Muscle layer of duodenum (tissue), 2 donors: Measurements from ENCODE around the gene ASB12.
"Not testable (repeated sequence)": the region's sequence is repeated elsewhere in the genome, so short reads cannot be mapped to it uniquely, and the experiment has no call there.

Experiments used
- H3K27ac ChIP-seq: one replicate; pipeline ENCODE4 v1.7.0; 2013; ENCODE audit warnings: mild to moderate bottlenecking, low read length
- H3K27me3 ChIP-seq: one replicate; pipeline ENCODE4 v1.7.0; 2013; ENCODE audit warnings: low read depth, mild to moderate bottlenecking, control low read depth, low read length
- H3K36me3 ChIP-seq, 2 donors: one replicate each; pipeline ENCODE4 v1.7.0; 2013; ENCODE audit warnings: low read length in 2 of 2, control low read depth in 1 of 2, mild to moderate bottlenecking in 1 of 2; ENCODE audit not compliant: insufficient read depth in 2 of 2, control insufficient read depth in 1 of 2
- H3K4me1 ChIP-seq, 2 donors: one replicate each; pipeline ENCODE4 v1.7.0; 2013; ENCODE audit warnings: low read length in 2 of 2, mild to moderate bottlenecking in 2 of 2, control low read depth in 1 of 2, moderate library complexity in 1 of 2; ENCODE audit not compliant: insufficient read depth in 2 of 2, control insufficient read depth in 1 of 2
- H3K4me3 ChIP-seq, 2 donors: one replicate each; pipeline ENCODE4 v1.7.0; 2013; ENCODE audit warnings: low read length in 2 of 2, low read depth in 1 of 2, mild to moderate bottlenecking in 1 of 2
- H3K9me3 ChIP-seq, 2 donors: one replicate each; pipeline ENCODE4 v1.7.0; 2013; ENCODE audit warnings: low read length in 2 of 2, control low read depth in 1 of 2, mild to moderate bottlenecking in 1 of 2; ENCODE audit not compliant: control insufficient read depth in 1 of 2
- donor health status: healthy.

ASB12 gene

DNA sequence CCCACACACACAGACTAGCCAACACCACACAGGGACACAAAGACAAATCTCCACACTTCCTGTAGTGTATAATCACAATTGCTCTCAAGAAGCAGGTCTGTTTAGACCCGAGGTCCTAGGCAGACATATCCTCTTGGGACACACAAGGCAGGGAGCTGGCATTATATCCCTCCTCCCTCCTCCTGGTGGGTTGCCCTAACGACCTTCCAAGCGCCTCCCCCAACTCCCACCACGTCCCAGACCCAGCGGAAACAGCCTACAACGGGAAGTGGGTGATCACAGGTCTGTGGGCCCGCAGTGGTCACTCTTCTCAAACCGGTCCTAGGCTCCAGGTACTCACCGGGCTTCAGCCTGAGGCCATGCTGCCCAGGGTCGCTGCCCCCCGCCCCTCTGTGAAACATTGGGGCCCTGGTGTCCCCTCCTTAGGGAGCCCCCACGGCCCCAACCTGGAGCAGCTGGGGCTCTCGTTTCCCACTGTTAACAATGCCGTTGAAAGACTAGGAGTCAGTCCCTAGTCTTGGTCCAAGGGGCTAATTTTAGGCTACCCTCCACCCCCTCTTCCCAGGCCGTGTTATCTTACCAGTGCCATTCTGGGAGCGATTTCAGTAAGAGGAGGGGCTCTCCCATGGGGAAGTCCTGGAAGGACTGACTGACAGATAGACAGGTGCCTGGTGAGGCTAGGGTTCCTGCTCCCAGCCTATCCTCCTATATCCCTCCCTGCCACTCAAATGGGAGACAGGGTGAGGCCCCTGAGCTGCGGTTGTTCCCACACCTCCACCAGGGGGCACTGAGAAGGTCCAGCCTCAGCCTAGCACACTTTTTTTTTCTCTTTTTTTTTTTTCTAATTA is at the start of gene ASB12:
Gene ASB12, minus strand, starts transcription at position 485 of the 848 bp plus-strand sequence. CDS start 4,957 bp downstream, outside the sequence.
- Histone ChIP-seq H3K27me3 (no peaks in the 10 kb centered on the region), H3K9me3 (no peaks in the 10 kb centered on the region), H3K27ac (no peak within 1 kb of the TSS), H3K4me1 (no peaks in the 10 kb centered on the region), H3K36me3 (no peaks in the 10 kb centered on the region), H3K4me3 (no peak within 1 kb of the TSS)

GRCh38 chrX:64265265-64265664 is 34.9 kb upstream of the ASB12 start:
- Histone ChIP-seq H3K27ac (no peak overlapping the region), H3K4me1 (no peaks in the 10 kb centered on the region), H3K4me3 (no peak overlapping the region), H3K36me3 (no peaks in the 10 kb centered on the region), H3K27me3 (no peaks in the 10 kb centered on the region), H3K9me3 (no peaks in the 10 kb centered on the region)

DNA sequence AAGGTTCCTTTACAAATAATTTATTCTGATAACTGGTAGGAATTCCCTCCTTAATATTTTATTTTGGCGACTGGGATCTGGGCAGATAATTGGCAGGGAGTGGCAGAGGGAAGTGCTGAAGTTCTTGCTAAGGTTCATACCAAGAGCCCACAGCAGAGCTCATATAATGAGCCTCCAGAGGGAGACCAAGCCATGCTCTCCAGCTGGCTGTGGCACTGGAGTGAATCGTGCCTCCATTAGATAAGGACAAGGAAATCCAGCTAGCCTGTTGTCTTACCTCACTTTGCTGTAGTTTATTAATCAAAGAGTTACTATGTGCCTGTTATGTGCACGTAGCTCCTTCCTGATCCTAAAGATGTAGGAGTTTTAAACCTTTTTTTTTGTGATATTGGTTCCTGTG is 1.3 kb downstream of the ASB12 start:
- no peaks in the 10 kb centered on the region for H3K9me3 ChIP-seq
- no peaks in the 10 kb centered on the region for H3K4me1 ChIP-seq
- H3K27me3 ChIP-seq, result no peaks in the 10 kb centered on the region
- H3K36me3 ChIP-seq, result no peaks in the 10 kb centered on the region
- H3K4me3 ChIP-seq, result no peak overlapping the region
- no peak overlapping the region for H3K27ac ChIP-seq

DNA sequence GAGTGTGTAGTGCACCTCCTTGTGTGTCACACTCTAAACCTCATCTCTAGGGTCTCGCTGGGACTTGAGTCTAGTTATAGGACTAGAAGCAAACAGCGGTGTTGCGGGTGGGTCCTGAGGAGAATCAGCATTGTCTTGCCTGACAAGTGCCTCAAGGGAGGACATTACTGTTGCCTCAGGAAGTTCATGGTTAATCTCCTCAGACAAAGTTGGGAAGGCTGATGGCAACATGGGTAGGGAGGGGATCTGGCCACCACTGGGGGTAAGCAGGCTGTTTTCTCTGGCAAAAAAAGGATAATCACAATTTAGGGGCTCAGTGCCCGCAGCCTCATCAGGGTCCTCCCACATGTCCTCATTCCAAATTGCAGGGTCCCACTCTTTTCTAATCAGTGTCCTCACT is 12.4 kb downstream of the ASB12 start:
- Histone ChIP-seq H3K4me1 (no peaks in the 10 kb centered on the region), H3K27me3 (no peaks in the 10 kb centered on the region), H3K27ac (no peak overlapping the region)

GRCh38 chrX:64213989-64214388 is 16.4 kb downstream of the ASB12 start:
- H3K4me3 ChIP-seq, result not testable (repeated sequence)

More for the DNA sequence above, 12.4 kb downstream of the ASB12 start:
- Histone ChIP-seq H3K4me3 (no peak overlapping the region), H3K36me3 (no peaks in the 10 kb centered on the region), H3K9me3 (no peaks in the 10 kb centered on the region)

DNA sequence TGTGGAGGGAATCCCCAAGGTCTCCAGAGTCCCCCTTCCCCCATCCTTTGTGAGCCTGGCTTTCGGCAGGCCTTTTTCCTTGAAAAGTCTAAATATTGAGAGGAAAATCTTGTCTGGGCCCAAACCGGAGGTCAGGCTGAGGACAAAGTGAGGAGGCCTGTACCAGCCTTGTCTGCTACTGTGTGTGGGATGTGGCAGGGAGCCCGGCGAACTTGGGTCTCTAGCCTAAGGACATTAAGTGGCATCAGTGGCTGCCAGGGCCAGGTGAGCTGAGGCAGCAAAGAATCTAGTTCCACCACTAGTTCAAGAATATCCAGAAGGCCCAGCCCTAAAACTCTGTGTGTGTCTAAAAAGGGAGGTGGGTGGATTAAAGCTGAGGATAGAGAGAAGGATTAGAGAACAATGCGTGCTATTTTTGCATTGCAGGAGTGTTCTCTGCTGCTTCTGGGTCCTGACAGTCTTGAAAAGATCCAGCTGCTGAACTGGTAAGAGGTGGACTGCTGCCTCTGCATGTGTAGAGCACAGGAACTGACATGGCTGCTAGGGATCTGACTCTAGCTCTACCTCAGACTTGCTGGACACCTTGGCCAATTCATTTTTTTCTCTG is 23.7 kb downstream of the ASB12 start:
- Histone ChIP-seq H3K9me3 (no peaks in the 10 kb centered on the region), H3K27ac (peak overlapping the region; percentile 88), H3K4me3 (peak overlapping the region; percentile 62 to 71), H3K4me1 (peaks cover 7 to 28% of the 10 kb centered on the region in 2 donors), H3K36me3 (no peaks in the 10 kb centered on the region), H3K27me3 (no peaks in the 10 kb centered on the region)

More at GRCh38 chrX:64213989-64214388, 16.4 kb downstream of the ASB12 start:
- not testable (repeated sequence) for H3K4me1 ChIP-seq, H3K9me3 ChIP-seq, H3K36me3 ChIP-seq, H3K27me3 ChIP-seq, H3K27ac ChIP-seq

GRCh38 chrX:64205735-64206501 is 24.5 kb downstream of the ASB12 start:
- H3K27ac ChIP-seq, result peak overlapping the region; percentile 88
- no peaks in the 10 kb centered on the region for H3K27me3 ChIP-seq
- H3K4me3 ChIP-seq, result peak overlapping the region; percentile 62 to 71
- no peaks in the 10 kb centered on the region for H3K36me3 ChIP-seq
- peaks cover 7 to 28% of the 10 kb centered on the region in 2 donors for H3K4me1 ChIP-seq
- H3K9me3 ChIP-seq, result no peaks in the 10 kb centered on the region

GRCh38 chrX:64205441-64205734 is 25.0 kb downstream of the ASB12 start, which contains the start of gene AMER1:
Gene AMER1, minus strand, starts transcription at chrX:64205708. Its CDS starts 12,422 bp downstream, at chrX:64193286.
- no peaks in the 10 kb centered on the region for H3K9me3 ChIP-seq
- peak within 1 kb of the TSS; percentile 62 to 71 for H3K4me3 ChIP-seq
- peaks cover 7 to 28% of the 10 kb centered on the region in 2 donors for H3K4me1 ChIP-seq
- peak within 1 kb of the TSS; percentile 88 for H3K27ac ChIP-seq
- no peaks in the 10 kb centered on the region for H3K27me3 ChIP-seq
- no peaks in the 10 kb centered on the region for H3K36me3 ChIP-seq

DNA sequence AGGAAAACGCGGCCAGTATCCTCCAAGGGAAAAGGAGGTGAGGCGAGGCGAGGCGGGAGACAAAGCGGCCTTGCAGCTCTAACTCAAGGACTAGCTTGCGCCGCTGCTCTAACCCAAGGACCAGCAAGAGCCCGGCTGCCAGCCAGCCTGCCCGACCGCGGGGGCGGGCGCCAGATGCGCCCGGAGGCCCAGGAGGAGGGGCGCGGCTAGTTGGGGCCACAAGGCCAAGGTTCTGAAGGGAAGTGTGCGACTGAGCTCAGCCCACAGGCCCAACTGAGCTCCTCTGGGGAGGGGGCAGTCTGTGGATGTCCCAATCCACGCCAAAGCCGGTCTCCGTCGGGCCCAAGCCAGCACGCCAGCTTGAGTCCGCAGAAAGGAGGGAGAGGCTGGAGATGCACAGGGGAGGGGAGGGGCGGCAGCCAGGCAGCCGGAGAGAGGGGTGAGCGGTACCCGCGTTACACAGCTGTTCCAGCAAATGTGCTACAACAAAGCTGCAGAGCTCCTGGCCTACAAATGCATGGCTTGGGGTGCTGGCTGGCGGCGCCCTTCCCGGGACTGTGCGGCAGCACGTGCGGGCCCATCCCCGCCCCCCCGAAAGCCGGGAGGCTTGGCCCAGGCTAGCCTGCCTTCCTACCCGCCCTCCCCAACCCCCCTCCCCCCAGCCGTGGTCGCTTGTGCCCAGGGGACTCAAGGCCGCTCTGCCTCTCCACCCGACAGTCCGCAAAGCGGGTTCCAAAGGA is 25.5 kb downstream of the ASB12 start:
- Histone ChIP-seq H3K27ac (no peak overlapping the region), H3K4me1 (peaks cover 7 to 28% of the 10 kb centered on the region in 2 donors), H3K27me3 (no peaks in the 10 kb centered on the region), H3K36me3 (no peaks in the 10 kb centered on the region), H3K9me3 (no peaks in the 10 kb centered on the region), H3K4me3 (peak overlapping the region; percentile 61 to 71)

DNA sequence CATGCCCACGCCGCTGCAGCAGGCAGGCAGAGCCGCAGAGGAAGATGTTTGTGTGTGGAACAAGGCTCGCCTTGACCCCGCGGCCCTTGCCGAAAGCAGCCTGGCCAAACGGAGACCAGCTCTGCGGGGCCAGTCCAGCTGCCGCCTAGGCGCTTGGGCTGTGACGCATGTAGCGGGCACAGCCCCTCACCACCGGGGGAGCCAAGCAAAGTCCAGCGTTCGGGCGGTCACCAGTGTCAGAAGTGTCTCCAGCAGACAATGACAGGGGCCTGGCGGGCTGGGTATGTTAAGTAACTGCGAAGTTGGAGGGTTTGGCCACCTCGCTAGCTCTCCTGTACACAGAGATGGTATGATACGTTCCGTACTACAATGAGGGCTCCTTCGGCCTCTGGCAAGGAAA is 26.2 kb downstream of the ASB12 start:
- no peaks in the 10 kb centered on the region for H3K27me3 ChIP-seq
- H3K36me3 ChIP-seq, result no peaks in the 10 kb centered on the region
- no peak overlapping the region for H3K27ac ChIP-seq

More for the DNA sequence above, 26.2 kb downstream of the ASB12 start:
- H3K9me3 ChIP-seq, result no peaks in the 10 kb centered on the region
- peaks cover 7 to 28% of the 10 kb centered on the region in 2 donors for H3K4me1 ChIP-seq
- H3K4me3 ChIP-seq, result peak overlapping the region; percentile 61 to 71
